ENCODE measurements around the gene GTF3C2.

The GTF3C2 gene

GRCh38 chr2:27378809-27379290 is 22.3 kb upstream of the GTF3C2 start:
- Mint-ChIP-seq H3K9me3 (no peaks in the 10 kb centered on the region), H3K27ac (peak overlapping the region; percentile 93 to 95), H3K27me3 (no peaks in the 10 kb centered on the region), H3K4me3 (peak overlapping the region in 1 of 2 donors; percentile 86), H3K4me1 (ENCODE audit: low read depth in 2 of 2) (peaks cover 21 to 27% of the 10 kb centered on the region in 2 donors), H3K36me3 (ENCODE audit: insufficient read depth) (peaks cover 79% of the 10 kb centered on the region)
- no peak for ATAC-seq (replicated peaks)
- DNase-seq, result no peak

GRCh38 chr2:27378096-27378808 is 21.7 kb upstream of the GTF3C2 start:
- Mint-ChIP-seq H3K27me3 (no peaks in the 10 kb centered on the region), H3K36me3 (ENCODE audit: insufficient read depth) (peaks cover 82% of the 10 kb centered on the region), H3K27ac (peak overlapping the region in 1 of 2 donors; percentile 46), H3K4me1 (ENCODE audit: low read depth in 2 of 2) (peaks cover 21 to 27% of the 10 kb centered on the region in 2 donors), H3K4me3 (no peak overlapping the region), H3K9me3 (no peaks in the 10 kb centered on the region)
- no peak for ATAC-seq (replicated peaks)
- DNase-seq, result no peak

- DNase-seq (no peak), ATAC-seq (replicated peaks) (no peak)
- Mint-ChIP-seq H3K36me3 (ENCODE audit: insufficient read depth) (peaks cover 80% of the 10 kb centered on the region), H3K4me3 (no peak overlapping the region), H3K27me3 (no peaks in the 10 kb centered on the region), H3K4me1 (ENCODE audit: low read depth in 2 of 2) (peaks cover 25 to 30% of the 10 kb centered on the region in 2 donors), H3K9me3 (no peaks in the 10 kb centered on the region), H3K27ac (peak overlapping the region in 1 of 2 donors; percentile 46)
Observed at GRCh38 chr2:27377618-27378095, 21.1 kb upstream of the GTF3C2 start.

- no peaks in the 10 kb centered on the region for H3K9me3 Mint-ChIP-seq
- H3K4me3 Mint-ChIP-seq, result no peak overlapping the region
- peak overlapping the region; percentile 35 to 59 for H3K27ac Mint-ChIP-seq
- DNase-seq (no peak), ATAC-seq (replicated peaks) (no peak)
- H3K36me3 Mint-ChIP-seq (ENCODE audit: insufficient read depth), result peaks cover 76% of the 10 kb centered on the region
- no peaks in the 10 kb centered on the region for H3K27me3 Mint-ChIP-seq
- peaks cover 30 to 35% of the 10 kb centered on the region in 2 donors for H3K4me1 Mint-ChIP-seq (ENCODE audit: low read depth in 2 of 2)
Observed at GRCh38 chr2:27376866-27377617, 20.5 kb upstream of the GTF3C2 start.

GRCh38 chr2:27376151-27376865 is 19.7 kb upstream of the GTF3C2 start:
- no peaks in the 10 kb centered on the region for H3K9me3 Mint-ChIP-seq
- DNase-seq, result no peak
- H3K4me3 Mint-ChIP-seq, result no peak overlapping the region
- peak overlapping the region; percentile 35 to 68 for H3K27ac Mint-ChIP-seq
- H3K4me1 Mint-ChIP-seq (ENCODE audit: low read depth in 2 of 2), result peaks cover 37 to 39% of the 10 kb centered on the region in 2 donors
- H3K27me3 Mint-ChIP-seq, result no peaks in the 10 kb centered on the region
- H3K36me3 Mint-ChIP-seq (ENCODE audit: insufficient read depth), result peaks cover 73% of the 10 kb centered on the region
- ATAC-seq (replicated peaks), result no peak

- H3K9me3 Mint-ChIP-seq, result no peaks in the 10 kb centered on the region
- H3K4me1 Mint-ChIP-seq (ENCODE audit: low read depth in 2 of 2), result peaks cover 34% of the 10 kb centered on the region in 2 donors
- DNase-seq (no peak), ATAC-seq (replicated peaks) (no peak)
- H3K4me3 Mint-ChIP-seq, result no peak overlapping the region
- H3K27ac Mint-ChIP-seq, result peak overlapping the region in 1 of 2 donors; percentile 68
- H3K36me3 Mint-ChIP-seq (ENCODE audit: insufficient read depth), result peaks cover 71% of the 10 kb centered on the region
- no peaks in the 10 kb centered on the region for H3K27me3 Mint-ChIP-seq
Observed at GRCh38 chr2:27375513-27376099, 19.0 kb upstream of the GTF3C2 start.

- ATAC-seq (replicated peaks) (no peak), DNase-seq (no peak)
- Mint-ChIP-seq H3K27ac (peak overlapping the region in 1 of 2 donors; percentile 12), H3K36me3 (ENCODE audit: insufficient read depth) (peaks cover 62% of the 10 kb centered on the region), H3K27me3 (no peaks in the 10 kb centered on the region), H3K4me3 (no peak overlapping the region), H3K4me1 (ENCODE audit: low read depth in 2 of 2) (peaks cover 32 to 34% of the 10 kb centered on the region in 2 donors), H3K9me3 (no peaks in the 10 kb centered on the region)
Observed at GRCh38 chr2:27373567-27373966, 17.0 kb upstream of the GTF3C2 start.

- DNase-seq, result no peak
- no peak for ATAC-seq (replicated peaks)
- Mint-ChIP-seq H3K27me3 (no peaks in the 10 kb centered on the region), H3K4me3 (no peak overlapping the region), H3K9me3 (no peaks in the 10 kb centered on the region), H3K36me3 (ENCODE audit: insufficient read depth) (peaks cover 57% of the 10 kb centered on the region), H3K4me1 (ENCODE audit: low read depth in 2 of 2) (peaks cover 34 to 35% of the 10 kb centered on the region in 2 donors), H3K27ac (peak overlapping the region in 1 of 2 donors; percentile 95)
Observed at GRCh38 chr2:27372937-27373336, 16.4 kb upstream of the GTF3C2 start.

GRCh38 chr2:27370816-27371620 is 14.5 kb upstream of the GTF3C2 start:
- Mint-ChIP-seq H3K4me3 (peak overlapping the region; percentile 85 to 96), H3K27ac (peak overlapping the region; percentile 93 to 95), H3K4me1 (ENCODE audit: low read depth in 2 of 2) (peaks cover 30 to 35% of the 10 kb centered on the region in 2 donors), H3K27me3 (no peaks in the 10 kb centered on the region), H3K36me3 (ENCODE audit: insufficient read depth) (peaks cover 60% of the 10 kb centered on the region), H3K9me3 (no peaks in the 10 kb centered on the region)
- peak in 2 of 3 experiments; percentile 6 to 35 for DNase-seq
- ATAC-seq (replicated peaks), result peak; percentile 3

- H3K9me3 Mint-ChIP-seq, result no peaks in the 10 kb centered on the region
- H3K4me3 Mint-ChIP-seq, result peak within 1 kb of the TSS; percentile 85 to 96
- H3K36me3 Mint-ChIP-seq (ENCODE audit: insufficient read depth), result peaks cover 57% of the 10 kb centered on the region
- ATAC-seq (replicated peaks) (peak; percentile 89), DNase-seq (peak; percentile 99)
- peak within 1 kb of the TSS; percentile 93 to 95 for H3K27ac Mint-ChIP-seq
- H3K4me1 Mint-ChIP-seq (ENCODE audit: low read depth in 2 of 2), result peaks cover 30 to 35% of the 10 kb centered on the region in 2 donors
- H3K27me3 Mint-ChIP-seq, result no peaks in the 10 kb centered on the region
Observed at GRCh38 chr2:27370026-27370815, 13.7 kb upstream of the GTF3C2 start, which contains the start of the genes EIF2B4 and SNX17. Gene EIF2B4, minus strand, starts transcription at chr2:27370338. Its CDS starts 24 bp downstream, at chr2:27370314. Gene SNX17, plus strand, starts transcription at chr2:27370616. Its CDS starts 128 bp downstream, at chr2:27370744.

GRCh38 chr2:27369471-27370025 is 13.0 kb upstream of the GTF3C2 start:
- peaks cover 58% of the 10 kb centered on the region for H3K36me3 Mint-ChIP-seq (ENCODE audit: insufficient read depth)
- no peak for DNase-seq
- peak overlapping the region; percentile 93 to 95 for H3K27ac Mint-ChIP-seq
- ATAC-seq (replicated peaks), result no peak
- peak overlapping the region; percentile 85 to 96 for H3K4me3 Mint-ChIP-seq
- no peaks in the 10 kb centered on the region for H3K27me3 Mint-ChIP-seq
- peaks cover 29 to 35% of the 10 kb centered on the region in 2 donors for H3K4me1 Mint-ChIP-seq (ENCODE audit: low read depth in 2 of 2)
- no peaks in the 10 kb centered on the region for H3K9me3 Mint-ChIP-seq

All from effector memory CD8-positive, alpha-beta T cell (primary cell).